ENCODE measurements around the gene AFF2. TPM values are rescaled to one million over a fixed set of nuclear protein-coding genes. Genes with fewer than 3 reads are reported as not detected.

AFF2 gene
- total RNA-seq, 1 donor from 2014 or later: 0.74 TPM

- intact Hi-C loops (cut with DNase I): no loop called here
- TF ChIP-seq, protein P1, sequence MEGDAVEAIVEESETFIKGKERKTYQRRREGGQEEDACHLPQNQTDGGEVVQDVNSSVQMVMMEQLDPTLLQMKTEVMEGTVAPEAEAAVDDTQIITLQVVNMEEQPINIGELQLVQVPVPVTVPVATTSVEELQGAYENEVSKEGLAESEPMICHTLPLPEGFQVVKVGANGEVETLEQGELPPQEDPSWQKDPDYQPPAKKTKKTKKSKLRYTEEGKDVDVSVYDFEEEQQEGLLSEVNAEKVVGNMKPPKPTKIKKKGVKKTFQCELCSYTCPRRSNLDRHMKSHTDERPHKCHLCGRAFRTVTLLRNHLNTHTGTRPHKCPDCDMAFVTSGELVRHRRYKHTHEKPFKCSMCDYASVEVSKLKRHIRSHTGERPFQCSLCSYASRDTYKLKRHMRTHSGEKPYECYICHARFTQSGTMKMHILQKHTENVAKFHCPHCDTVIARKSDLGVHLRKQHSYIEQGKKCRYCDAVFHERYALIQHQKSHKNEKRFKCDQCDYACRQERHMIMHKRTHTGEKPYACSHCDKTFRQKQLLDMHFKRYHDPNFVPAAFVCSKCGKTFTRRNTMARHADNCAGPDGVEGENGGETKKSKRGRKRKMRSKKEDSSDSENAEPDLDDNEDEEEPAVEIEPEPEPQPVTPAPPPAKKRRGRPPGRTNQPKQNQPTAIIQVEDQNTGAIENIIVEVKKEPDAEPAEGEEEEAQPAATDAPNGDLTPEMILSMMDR (IDR thresholded peaks at IDR 0.05): no peak
- TF ChIP-seq POLR2A (IDR thresholded peaks at IDR 0.05) (no peak), POLR2AphosphoS5 (IDR thresholded peaks at IDR 0.05; ENCODE audit: insufficient read depth in 1 of 2, low read depth in 1 of 2) (no peak)
- DNase-seq (ENCODE audit: extremely low spot score in 2 of 2): no peak
Measured at GRCh38 chrX:149032449-149032848, 532.0 kb downstream of the AFF2 start.

DNA sequence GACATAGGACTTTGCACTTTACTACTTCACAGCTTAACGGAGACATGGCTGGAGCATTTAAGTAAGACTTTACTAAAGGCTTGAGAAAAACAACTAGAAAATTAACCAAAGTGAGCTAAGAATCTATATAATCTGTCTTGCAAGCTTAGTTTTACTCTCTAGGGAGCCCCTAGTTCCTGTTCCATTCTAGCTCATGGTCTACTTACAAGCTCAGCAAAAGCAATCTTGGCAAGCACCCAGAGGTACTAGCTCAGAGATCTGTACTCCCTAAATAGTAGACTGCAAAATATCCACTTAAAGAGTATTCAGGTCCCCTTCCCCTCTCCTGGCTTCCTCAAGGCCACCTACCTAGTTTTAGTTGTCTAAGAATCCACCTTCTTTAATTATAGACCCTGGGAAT lies 535.7 kb downstream of the AFF2 start:
- intact Hi-C loops (cut with DNase I): no loop called here
- DNase-seq (ENCODE audit: extremely low spot score in 2 of 2): no peak
- no peak overlapping the region for H3K4me3 ChIP-seq
- no peak overlapping the region for H3K27ac ChIP-seq
- TF ChIP-seq, protein P1 (IDR thresholded peaks at IDR 0.05): no peak
- TF ChIP-seq POLR2AphosphoS5 (IDR thresholded peaks at IDR 0.05; ENCODE audit: insufficient read depth in 1 of 2, low read depth in 1 of 2) (no peak), POLR2A (IDR thresholded peaks at IDR 0.05) (no peak)
- no peaks in the 10 kb centered on the region for H3K9me3 ChIP-seq
- no peaks in the 10 kb centered on the region for H3K4me1 ChIP-seq
- no peaks in the 10 kb centered on the region for H3K36me3 ChIP-seq
- no peaks in the 10 kb centered on the region for H3K27me3 ChIP-seq

More at GRCh38 chrX:149032449-149032848, 532.0 kb downstream of the AFF2 start:
- no peaks in the 10 kb centered on the region for H3K4me1 ChIP-seq
- no peaks in the 10 kb centered on the region for H3K9me3 ChIP-seq
- no peak overlapping the region for H3K27ac ChIP-seq
- H3K36me3 ChIP-seq: no peaks in the 10 kb centered on the region
- H3K4me3 ChIP-seq: no peak overlapping the region
- no peaks in the 10 kb centered on the region for H3K27me3 ChIP-seq

DNA sequence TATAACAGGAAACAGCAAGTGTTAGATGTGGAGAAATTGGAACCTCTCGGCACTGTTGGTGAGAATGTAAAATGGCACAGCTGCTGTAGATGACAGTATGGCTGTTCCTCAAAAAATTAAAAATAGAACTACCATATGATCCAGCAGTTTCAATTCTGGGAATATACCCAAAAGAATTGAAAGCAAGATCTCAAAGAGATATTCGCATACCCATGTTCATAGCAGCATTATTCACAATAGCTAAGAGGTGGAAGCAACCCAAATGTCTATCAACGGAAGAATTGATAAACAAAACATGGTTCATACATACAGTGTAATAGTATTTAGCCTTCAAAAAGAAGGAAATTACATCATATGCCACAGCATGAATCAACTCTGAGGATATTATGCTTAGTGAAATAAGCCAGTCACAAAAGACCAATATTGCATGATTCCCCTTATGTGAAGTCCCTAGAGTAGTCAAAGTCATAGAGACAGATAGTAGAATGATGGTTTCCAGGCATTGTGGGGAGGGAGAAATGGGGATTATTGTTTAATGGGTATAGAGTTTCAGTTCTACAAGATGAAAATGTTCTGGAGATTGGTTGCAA lies 537.0 kb downstream of the AFF2 start:
- Histone ChIP-seq H3K9me3 (no peaks in the 10 kb centered on the region), H3K4me3 (no peak overlapping the region), H3K27me3 (no peaks in the 10 kb centered on the region), H3K27ac (no peak overlapping the region), H3K4me1 (no peaks in the 10 kb centered on the region), H3K36me3 (no peaks in the 10 kb centered on the region)
- intact Hi-C loops (cut with DNase I): no loop called here
- DNase-seq (ENCODE audit: extremely low spot score in 2 of 2): no peak
- TF ChIP-seq POLR2AphosphoS5 (IDR thresholded peaks at IDR 0.05; ENCODE audit: insufficient read depth in 1 of 2, low read depth in 1 of 2): no peak
- TF ChIP-seq, protein P1 (IDR thresholded peaks at IDR 0.05): no peak
- no peak for TF ChIP-seq POLR2A (IDR thresholded peaks at IDR 0.05)

DNA sequence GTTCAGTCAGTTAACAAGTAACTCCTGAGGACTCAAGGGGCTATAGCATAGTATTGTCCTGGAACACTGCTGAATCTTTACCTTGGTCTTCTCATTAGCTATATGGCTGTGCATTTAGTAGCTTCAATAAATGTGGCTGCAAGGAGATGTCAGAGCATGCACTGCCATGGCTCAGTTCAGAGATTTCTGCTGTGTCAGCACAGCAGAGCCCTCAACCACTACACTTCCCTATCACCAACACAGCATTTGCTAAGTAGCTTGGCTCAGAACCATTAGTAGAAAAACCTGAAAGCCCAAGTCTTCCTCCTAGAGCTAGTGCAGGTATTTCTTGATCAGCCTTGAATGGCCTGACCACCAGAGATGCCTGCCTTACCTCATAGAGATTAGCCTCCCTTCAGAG lies 538.6 kb downstream of the AFF2 start:
- no peaks in the 10 kb centered on the region for H3K36me3 ChIP-seq
- no peaks in the 10 kb centered on the region for H3K27me3 ChIP-seq
- no peaks in the 10 kb centered on the region for H3K9me3 ChIP-seq
- H3K4me1 ChIP-seq: no peaks in the 10 kb centered on the region
- DNase-seq (ENCODE audit: extremely low spot score in 2 of 2): no peak
- no peak overlapping the region for H3K4me3 ChIP-seq
- TF ChIP-seq POLR2A (IDR thresholded peaks at IDR 0.05) (no peak), POLR2AphosphoS5 (IDR thresholded peaks at IDR 0.05; ENCODE audit: insufficient read depth in 1 of 2, low read depth in 1 of 2) (no peak)
- TF ChIP-seq, protein P1 (IDR thresholded peaks at IDR 0.05): no peak
- intact Hi-C loops (cut with DNase I): no loop called here
- H3K27ac ChIP-seq: no peak overlapping the region

GRCh38 chrX:149040873-149041535 lies 540.6 kb downstream of the AFF2 start:
- no peak overlapping the region for H3K27ac ChIP-seq
- H3K4me1 ChIP-seq: no peaks in the 10 kb centered on the region
- no peak for DNase-seq (ENCODE audit: extremely low spot score in 2 of 2)
- H3K9me3 ChIP-seq: no peaks in the 10 kb centered on the region
- no peaks in the 10 kb centered on the region for H3K36me3 ChIP-seq
- H3K4me3 ChIP-seq: no peak overlapping the region
- H3K27me3 ChIP-seq: no peaks in the 10 kb centered on the region
- intact Hi-C loops (cut with DNase I): no loop called here
- no peak for TF ChIP-seq POLR2A (IDR thresholded peaks at IDR 0.05)
- TF ChIP-seq, protein P1 (IDR thresholded peaks at IDR 0.05): no peak
- TF ChIP-seq POLR2AphosphoS5 (IDR thresholded peaks at IDR 0.05; ENCODE audit: insufficient read depth in 1 of 2, low read depth in 1 of 2): no peak
